Middle frontal gyrus (tissue), 1 donor: Measurements from ENCODE around the gene AP2A2.

ENCODE experiments used
- DNase-seq: peaks from one replicate; pipeline ENCODE4 v3.0.0-alpha.2; 2015; ENCODE audit warnings: low spot score; ENCODE audit errors: extremely low spot score

AP2A2 gene

DNA sequence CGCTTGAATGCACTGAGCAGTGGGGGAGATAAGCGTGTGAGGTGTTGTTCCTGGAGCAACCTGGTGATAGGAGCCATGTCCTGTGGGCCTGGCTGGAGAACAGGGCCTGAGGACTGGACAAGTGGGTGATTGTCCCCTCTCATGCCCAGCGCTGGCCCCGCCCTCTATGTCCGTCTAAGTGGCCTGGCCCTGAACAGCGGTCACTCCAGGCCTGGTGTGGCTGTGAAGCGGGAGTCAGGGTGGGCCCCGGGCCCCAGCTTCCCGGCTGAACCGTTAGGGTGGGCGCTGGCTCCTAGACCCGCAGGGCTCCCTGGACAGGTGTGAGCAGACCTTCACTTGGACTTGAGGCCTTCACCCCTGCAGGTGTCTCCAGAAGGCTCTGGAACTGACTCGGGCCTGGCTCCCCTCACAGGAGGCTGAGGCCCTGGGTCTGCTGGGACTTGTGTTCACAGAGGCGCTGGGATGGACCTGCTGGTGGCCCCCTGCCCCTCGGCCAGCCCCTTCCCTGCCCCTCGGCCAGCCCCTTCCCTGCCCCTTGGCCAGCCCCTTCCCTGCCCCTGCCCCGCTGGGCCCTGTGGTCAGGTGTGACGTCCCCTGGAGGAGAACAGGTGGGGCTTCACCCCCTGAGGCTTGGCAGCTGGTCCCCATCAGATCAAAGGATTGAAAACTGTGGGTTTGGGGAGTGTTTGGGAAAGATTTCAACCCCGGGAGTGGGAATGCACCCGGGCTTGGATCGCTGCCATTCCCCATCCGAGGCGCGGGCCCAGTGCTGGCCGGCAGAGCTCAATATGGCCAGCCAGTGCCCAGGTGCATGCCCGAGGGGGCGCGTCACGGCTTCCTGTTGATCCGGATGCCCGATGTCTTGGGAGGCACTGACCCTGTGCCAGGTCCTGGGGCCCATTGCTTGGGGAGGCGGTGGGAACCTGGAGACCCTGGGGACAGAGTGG lies 114.1 kb downstream of the AP2A2 start:
- no peak for DNase-seq

DNA sequence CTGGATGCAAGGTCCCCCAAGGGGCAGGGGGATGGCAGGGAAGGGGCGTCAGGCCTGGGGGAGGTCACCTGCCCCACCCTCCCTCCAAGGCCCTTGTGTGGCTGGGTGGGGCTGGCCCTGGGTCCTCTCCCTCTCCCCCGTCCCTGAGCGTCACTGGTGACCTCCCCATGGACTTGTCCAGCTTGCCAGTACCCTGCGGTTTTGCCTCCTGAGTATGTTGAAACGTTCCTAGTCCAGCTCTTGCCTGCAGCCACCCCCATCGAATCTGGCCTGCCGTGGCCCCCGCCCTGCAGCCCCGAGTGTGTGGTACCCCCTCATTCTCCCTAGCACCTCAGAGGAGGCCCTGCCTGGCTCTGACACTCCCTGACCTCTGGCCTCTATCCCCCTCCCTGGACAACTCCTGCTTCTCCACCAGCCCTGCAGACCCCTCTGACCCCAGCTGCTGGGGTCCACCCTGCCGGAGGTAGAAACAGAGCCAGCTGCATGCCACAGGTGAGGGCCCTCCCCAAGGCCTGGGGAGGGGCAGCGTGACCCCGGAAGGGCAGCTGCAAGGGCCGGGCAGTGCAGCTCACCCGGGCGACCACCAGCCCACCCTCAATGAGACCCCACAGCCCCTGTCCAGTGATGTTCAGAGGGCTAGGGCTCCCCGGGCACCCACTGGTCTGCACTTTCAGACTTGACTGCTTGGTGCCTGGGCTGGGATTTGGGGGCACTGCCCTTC lies 114.9 kb downstream of the AP2A2 start:
- no peak for DNase-seq

DNA sequence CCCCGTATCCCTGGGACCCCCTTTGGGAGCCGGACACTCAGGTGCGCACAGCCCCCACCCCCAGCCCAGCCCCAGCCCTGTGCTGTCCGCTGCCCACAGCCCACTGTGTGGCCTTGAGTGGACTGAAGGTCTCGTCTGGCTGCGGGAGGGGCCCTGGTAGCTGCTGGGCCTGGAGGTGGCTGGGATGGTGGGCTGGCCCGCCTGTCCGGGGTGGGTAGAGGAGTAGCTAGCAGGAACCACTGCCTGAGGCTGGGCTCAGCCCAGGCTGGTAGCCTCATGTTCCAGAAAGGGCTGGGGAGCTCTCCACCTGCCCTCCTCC lies 115.4 kb downstream of the AP2A2 start:
- DNase-seq = no peak

DNA sequence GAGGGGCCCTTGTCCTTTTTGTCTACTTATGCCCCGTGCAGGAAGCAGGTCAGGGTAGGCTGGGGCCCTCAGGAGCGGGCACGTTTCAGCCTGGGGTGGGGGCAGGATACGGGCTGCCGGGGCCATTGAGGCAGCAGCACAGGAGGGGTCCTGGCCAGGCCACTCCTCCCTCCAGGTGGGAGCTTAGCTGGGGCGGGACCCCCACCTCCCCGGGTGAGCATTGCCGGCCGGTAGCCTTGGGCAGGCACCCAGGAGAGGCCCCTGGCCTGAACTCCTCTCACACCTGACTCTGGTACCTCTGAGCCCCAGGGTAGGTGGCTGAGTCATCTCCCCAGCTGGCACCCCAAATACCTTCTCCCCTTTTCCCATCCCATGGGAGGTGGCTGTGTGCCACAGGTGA lies 115.8 kb downstream of the AP2A2 start:
- no peak for DNase-seq

DNA sequence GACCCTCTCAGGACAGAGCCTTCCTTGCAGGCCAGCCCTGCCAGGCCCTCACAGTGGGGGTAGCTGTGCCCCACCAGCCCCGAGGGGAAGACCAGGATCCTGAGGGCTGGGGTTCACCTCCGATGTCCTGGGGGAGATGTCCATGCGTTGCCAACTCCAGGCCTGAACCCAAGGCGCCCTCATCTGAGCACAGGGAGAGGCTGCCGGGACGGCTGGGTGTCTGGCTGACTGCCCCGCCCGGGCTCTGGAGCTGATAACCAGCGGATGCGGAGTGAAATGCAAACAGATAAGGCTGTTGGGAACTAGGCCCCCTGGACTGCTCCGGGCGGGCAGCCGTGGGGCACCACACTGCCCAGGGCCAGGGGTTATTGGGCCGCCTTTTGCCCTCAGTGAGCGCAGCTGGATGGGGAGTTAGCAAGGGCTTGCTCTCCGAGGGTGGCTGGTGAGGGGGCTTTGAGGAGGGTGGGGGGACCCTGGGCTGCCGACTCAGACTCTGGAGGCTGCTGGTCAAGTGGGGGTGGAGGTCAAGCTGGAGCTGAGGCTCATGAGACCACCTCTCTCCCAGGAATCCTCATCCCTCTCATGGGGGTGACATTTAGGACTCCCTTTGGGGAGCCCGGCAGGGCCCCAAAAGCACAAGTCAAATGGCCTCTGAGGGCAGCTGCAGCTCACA lies 116.4 kb downstream of the AP2A2 start:
- DNase-seq = no peak

DNA sequence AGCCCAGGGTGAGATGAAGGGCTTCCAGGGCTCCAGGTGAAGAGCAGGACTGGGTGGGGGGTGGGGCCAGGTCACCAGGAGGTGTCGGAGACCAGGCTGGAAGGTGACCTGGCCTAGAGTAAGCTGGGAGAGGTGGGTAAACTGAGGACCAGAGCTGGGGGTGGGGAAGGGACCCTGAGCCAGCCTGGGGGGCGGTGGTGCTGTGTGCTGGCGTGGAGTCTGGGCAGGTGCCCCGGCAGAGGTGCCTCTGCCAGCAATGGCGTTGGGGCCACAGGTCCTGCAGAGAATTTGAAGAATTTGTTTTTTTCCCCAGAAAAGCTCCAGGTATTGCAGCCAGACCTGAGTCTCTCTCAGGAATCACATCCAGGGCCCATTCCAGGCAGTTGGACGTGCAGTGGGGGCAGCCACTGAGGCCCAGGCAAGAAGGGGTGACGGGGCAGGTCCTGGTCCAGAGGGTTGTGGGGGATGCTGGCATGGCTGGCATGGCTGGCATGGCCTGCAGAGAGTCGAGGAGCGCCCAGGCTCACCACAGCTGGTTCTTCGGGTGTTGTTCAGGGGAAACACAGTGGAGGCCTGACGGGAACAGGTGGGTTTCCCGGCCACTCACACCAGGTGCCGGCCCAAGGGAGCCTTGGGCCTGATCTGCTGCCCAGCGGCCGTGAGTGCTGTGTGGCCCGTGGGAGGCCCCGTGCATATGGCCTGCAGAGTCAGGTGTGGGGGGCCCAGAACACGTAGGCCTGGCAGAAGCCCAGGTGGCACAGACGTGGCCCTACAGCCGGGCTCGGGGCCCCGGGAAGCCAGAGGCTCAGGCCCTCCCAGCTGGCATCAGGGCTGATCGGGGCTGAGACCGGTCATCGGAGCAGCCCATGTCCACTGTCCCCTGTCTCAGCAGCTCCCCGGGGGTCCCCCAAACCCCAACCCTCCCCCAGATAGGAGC lies 117.2 kb downstream of the AP2A2 start:
- no peak for DNase-seq

DNA sequence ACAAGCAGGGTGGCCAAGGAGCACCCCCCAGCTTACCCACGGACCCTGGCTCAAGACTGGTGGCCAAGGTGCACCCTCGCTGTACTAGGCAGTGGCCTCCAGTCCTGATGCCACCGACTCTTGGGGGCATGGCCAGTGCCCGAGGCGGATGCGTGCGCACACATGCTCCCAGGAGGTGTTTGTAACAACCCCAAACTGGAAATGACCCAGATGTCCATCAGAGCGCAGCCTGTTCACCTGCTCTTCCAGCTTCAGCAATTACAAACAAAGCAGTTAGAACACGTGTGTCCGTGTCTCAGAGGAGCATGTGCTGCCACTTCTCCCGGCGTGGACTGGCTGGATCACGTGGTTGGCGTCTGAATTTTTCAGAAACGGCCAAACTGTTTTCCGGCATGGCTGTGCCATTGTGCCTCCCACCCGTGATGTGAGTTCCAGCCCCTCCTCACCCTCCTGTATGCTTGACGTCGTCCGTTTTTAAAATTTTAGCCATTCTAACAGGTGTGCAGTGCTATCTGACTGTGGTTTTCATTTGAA lies 118.0 kb downstream of the AP2A2 start:
- no peak for DNase-seq

DNA sequence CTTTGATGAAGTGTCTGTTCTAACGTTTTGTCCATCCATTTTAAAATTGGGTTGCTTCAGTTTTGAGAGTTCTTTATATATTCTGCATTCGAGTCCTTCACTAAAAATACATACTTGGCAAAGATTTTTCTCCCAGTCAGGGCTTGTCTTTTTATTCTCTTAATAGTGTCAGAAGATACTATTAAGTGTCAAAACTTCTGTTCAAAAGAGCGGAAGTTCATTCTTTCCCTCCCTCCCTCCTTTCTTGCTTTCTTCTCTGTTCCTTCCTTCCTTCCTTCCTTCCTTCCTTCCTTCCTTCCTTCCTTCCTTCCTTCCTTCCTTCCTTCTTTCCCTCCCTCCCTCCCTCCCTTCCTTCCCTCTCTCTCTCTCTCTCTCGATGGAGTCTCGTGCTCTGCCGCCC lies 118.5 kb downstream of the AP2A2 start:
- no peak for DNase-seq

DNA sequence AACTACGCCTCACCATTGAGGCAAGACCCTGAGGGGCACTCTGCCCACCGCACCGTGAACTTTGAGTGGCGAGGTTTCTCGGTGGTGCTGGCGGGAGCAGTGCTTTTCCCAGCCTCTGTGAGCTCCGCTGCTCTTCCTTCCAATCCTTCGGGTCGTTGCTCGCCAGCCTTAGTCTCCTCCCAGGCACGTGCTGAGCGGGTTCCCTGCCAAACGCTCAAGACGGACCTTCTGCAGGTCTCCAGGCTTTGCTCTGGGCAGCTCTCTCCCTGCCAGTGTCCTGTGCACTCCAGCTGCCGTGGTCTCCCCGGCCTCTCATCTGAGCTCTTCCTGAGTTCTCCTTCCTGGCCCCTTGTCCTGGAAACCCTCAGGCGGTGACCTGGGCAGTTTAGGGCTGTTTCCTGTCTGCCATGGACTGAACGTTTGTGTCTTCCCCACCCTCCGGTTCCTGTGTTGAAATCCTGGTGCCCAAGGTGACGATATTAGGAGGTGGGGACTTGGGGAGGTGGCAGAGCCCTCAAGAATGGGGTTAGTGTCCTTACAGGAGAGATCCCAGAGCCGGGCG lies 122.0 kb downstream of the AP2A2 start:
- DNase-seq = no peak

DNA sequence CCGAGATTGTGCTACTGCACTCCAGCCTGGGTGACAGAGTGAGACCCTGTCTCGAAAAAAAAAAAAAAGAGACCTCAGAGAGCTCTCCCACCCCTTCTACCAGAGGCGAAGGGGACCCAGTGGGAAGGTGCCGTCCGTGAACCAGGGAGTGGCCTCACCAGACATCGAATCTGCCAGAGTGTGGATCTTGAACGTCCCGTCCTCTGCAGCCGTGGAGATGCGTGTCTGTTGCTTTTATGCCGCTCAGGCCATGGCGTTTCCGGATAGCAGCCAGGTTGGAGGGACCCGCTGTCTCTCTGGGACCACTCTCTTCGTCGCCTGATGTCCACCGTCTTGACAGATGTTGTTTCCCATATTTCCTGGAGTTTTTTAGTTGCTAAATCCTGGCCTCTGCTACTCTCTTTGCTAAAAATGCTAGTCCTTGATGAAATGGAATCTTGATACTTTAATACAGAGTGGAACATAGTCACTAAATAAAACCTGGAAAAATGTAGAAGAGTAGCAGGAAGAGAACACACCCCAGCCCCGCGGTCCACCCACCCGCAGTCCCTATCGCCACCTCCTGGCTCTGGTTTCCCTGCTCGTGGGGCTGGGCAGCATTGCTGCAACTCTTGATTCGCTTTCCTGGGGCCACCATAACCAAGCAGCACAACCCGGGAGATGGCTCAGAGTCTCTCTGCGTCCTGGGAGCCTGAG lies 122.9 kb downstream of the AP2A2 start:
- no peak for DNase-seq

DNA sequence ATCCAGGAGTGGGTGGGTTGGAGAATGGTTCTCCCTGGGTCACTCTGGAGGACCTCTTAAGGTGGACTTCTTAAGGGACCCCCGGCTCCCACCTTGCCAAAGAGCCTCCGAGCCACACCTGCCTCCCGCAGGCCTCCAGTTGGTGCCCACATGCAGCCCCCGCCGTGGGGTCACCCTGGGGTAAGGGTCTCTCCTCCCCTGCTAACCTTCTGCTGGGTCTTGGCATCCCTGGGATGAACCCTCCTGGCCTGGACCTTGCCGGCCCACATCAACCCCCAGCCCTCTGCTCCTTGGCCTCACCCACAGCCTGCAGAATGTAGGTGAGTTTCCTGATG lies 123.4 kb downstream of the AP2A2 start:
- DNase-seq = no peak

DNA sequence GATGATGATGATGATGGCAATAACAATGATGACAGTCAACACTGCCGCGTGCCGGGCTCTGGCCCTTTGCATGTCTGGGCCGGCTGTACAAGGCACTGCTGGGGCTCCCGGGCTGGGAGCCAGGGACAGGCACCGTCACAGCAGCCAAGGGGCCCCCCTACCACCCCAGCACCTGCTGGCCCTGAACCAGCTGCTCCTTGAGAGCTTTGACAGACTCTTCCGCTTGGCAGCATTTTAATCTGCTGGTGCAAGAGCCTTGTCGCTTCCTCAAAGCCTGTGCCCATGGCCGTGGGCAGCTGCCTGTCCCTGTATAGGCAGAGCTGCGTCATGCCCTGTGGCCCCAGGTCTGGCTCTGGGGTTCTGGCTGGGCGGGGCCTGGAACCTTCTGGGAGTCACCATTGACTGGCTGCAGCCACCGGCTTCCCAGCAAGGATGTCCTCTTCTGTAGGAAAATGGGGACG lies 123.8 kb downstream of the AP2A2 start:
- DNase-seq = no peak

DNA sequence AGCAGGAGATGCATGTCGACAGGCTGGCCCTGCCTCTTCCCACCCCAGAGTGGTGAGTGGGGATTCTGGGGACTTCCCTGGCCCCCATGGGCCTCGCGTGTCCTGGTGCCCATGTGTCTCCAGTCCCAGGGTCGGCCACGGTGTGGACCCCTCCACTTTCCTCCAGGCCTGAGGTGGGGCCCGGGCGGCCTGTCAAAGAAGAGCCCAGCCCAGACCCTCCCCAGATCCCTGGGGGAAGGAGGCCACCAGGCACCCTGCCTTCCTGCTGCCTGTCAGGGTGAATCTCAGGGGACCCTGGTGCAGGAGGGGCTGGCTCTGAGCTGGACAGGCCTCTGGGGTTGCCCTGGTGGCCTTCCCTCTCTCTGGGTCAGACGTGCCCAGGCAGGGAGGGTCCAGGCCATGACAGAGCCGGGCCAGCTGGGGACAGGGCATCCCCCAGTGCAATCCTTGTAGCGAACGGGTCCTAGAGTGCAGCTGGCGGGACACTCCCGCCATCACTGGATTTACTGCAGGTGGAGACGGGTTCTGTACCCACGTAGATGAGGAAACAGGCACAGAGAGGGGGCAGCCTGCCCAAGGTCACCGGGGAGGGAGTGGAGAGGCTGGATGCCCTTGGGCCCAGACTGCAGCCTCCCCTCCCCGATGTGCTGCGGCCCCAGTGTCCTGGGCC lies 124.4 kb downstream of the AP2A2 start:
- no peak for DNase-seq

DNA sequence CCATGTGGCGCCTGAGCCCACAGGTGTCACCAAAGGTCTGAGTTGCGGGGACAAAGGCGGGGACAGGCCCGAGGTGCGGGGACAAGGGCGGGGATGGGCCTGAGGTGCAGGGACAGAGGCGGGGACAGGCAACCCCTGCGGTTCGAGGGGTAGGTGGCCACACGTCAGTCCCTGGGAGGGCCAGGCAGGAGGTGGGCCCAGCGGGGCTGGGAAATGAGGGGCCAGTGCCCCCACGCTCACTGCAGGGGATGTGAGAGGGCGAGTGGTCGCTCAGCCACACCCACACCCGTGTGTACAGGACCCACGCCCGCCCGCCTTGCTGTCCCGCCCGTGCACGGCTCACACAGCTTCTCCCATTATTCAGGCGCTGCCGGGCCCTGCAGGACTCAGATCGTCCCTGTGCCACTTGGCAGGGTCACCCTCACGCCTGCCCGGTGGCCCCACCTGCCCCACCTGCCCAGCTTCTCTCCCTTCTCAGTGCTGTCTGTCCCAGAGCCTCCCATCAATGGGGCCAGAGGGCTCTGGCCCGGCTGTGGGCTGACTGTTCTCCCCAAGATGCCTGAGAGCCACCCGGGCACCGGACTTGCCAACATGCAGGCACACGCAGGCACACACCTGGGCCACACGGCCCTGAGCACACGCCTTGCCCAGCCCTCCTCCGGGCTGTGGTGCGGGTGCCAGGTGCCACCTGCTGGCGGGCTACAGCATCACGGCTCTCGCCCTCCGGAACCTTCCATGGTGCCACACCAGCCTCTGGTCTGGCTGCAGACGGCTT lies 125.1 kb downstream of the AP2A2 start:
- peak; percentile 46 for DNase-seq

DNA sequence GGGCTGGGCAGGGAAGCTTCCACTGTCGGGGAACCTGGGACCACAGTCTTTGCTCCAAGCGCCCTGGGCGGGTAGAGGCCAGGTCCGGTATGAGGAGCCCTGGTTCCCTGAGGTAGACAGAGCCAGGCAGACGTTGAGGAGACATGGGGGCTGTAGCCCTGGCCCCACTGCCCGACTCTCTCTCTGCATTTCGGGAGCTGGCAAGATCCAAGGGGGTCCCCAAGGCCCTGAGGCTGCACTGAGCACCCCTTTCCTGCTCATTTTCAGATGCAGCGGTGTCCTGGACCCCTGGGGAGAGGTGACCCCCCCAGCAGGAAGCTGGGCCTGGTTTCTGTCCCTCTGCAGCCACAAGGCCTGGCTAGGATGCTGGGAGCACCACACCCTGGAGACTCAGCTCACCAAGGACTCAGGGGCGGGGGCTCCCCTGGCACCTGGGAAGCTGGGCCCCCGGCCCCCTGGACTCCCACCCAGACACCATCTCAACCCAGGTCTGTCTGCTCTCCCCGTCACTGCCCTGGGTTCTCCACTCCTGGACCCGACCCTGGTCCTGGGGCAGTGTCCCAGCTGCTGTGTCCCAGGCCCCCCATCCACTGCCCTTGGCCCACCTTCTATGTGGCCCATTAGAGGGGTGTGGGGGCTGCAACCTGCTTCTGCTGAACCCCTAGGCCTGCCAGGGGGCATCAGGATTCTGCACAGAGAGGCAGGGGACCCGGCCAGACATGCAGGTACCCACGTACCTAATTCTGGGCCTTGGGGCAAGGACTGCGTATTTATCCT lies 125.9 kb downstream of the AP2A2 start:
- DNase-seq = no peak

DNA sequence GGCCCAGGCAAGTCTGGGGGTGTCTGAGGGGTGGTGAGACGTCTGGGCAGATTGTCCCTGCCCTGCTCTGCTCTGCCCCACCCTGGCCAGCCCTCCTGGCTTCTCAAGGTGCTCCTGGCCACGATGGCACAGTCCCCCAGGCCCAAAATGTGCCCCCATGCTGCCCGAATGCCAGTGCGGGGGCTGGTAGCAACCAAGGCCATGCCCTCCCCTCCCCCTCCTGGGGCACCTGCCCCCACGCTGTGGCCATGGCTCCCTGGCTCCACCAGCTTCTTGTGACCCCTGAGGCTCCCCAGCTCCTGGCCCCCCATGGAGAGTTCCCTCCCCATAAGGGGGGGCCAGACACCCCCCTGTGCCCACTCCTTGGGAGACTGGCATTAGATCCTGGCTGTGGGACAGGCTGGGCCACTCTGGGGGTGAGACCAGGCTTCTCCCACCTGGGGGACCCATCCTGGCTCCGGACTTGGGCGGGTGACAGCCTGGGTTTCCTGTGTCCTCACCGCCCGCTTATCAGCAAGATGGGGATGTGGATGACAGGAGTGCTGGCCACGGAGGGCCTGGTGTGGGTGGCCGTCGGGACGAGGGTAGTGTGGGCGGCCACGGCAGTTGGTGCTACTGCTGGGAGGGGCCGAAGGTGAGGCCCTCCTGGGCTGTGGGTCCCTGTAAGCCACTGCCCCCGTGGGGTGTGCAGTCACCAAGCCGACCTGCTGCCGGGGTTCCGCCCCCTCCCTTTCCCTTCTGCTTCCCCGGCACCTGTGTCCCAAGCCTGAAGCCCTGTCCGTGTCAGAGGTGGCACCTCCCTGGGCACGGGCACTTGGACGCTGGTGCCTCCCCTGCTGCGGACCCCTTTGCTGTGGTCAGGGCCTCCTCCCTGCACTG lies 126.7 kb downstream of the AP2A2 start:
- DNase-seq = no peak
